NCI-H510A (cell line): ENCODE results near the gene FABP2.
"Not testable (repeated sequence)": the region's sequence is repeated elsewhere in the genome, so short reads cannot be mapped to it uniquely, and the experiment has no call there.

ENCODE experiments used
- DNase-seq: peaks from one replicate; lab custom pipeline; 2025; lab: John Stamatoyannopoulos, UW

Gene FABP2

GRCh38 chr4:119321921-119322687 lies at the start of gene FABP2:
Gene FABP2 (minus strand): TSS chr4:119322138. CDS start chr4:119322102, 36 bp downstream.
- no peak for DNase-seq

- DNase-seq = not testable (repeated sequence)
Observed at GRCh38 chr4:119370951-119371683, 49.2 kb upstream of the FABP2 start.

- DNase-seq = not testable (repeated sequence)
Observed at GRCh38 chr4:119370392-119370791, 48.5 kb upstream of the FABP2 start.

GRCh38 chr4:119366802-119367201 lies 44.9 kb upstream of the FABP2 start:
- not testable (repeated sequence) for DNase-seq

- DNase-seq = not testable (repeated sequence)
Observed at GRCh38 chr4:119364203-119364602, 42.3 kb upstream of the FABP2 start.

- not testable (repeated sequence) for DNase-seq
Observed at GRCh38 chr4:119363372-119363771, 41.4 kb upstream of the FABP2 start.

GRCh38 chr4:119362413-119362812 lies 40.5 kb upstream of the FABP2 start:
- DNase-seq = not testable (repeated sequence)

- not testable (repeated sequence) for DNase-seq
Observed at GRCh38 chr4:119359873-119360272, 37.9 kb upstream of the FABP2 start.

GRCh38 chr4:119356796-119357195 lies 34.9 kb upstream of the FABP2 start:
- not testable (repeated sequence) for DNase-seq

- not testable (repeated sequence) for DNase-seq
Observed at GRCh38 chr4:119356041-119356440, 34.1 kb upstream of the FABP2 start.

GRCh38 chr4:119353364-119353763 lies 31.4 kb upstream of the FABP2 start:
- DNase-seq = not testable (repeated sequence)

- DNase-seq = not testable (repeated sequence)
Observed at GRCh38 chr4:119348169-119348568, 26.2 kb upstream of the FABP2 start.

- DNase-seq = not testable (repeated sequence)
Observed at GRCh38 chr4:119343293-119343692, 21.4 kb upstream of the FABP2 start.

GRCh38 chr4:119339895-119340294 lies 18.0 kb upstream of the FABP2 start:
- DNase-seq = not testable (repeated sequence)

- DNase-seq = no peak
Observed at GRCh38 chr4:119337010-119337409, 15.1 kb upstream of the FABP2 start.

- DNase-seq = not testable (repeated sequence)
Observed at GRCh38 chr4:119336332-119336979, 14.5 kb upstream of the FABP2 start.

GRCh38 chr4:119329835-119330620 lies 8.1 kb upstream of the FABP2 start:
- DNase-seq = no peak

GRCh38 chr4:119328695-119329094 lies 6.8 kb upstream of the FABP2 start:
- DNase-seq = no peak

GRCh38 chr4:119317990-119318389 lies 3.9 kb downstream of the FABP2 start:
- DNase-seq = no peak

- DNase-seq = no peak
Observed at GRCh38 chr4:119315036-119315435, 6.9 kb downstream of the FABP2 start.

GRCh38 chr4:119314356-119314755 lies 7.6 kb downstream of the FABP2 start:
- peak; percentile 1 for DNase-seq

GRCh38 chr4:119313237-119313636 lies 8.7 kb downstream of the FABP2 start:
- no peak for DNase-seq
